OCI-LY1 (cell line): Measurements from ENCODE around the gene PGF.

Source experiments
- CTCF ChIP-seq: fragments of 200-600 bp; sonication (generic), shearing (Covaris generic); IDR thresholded peaks from 2 replicates; pipeline ENCODE4 v1.5.1; 2017; ENCODE audit warnings: mild to moderate bottlenecking, antibody characterized with exemption, low read length, moderate library complexity, mixed read lengths
- EZH2 ChIP-seq: fragments of 200-600 bp; sonication (generic), shearing (Covaris generic); IDR thresholded peaks from 2 replicates; pipeline ENCODE4 v1.8.0; 2017; ENCODE audit warnings: borderline replicate concordance, mixed run types, mild to moderate bottlenecking, antibody characterized with exemption, low read length, moderate library complexity, mixed read lengths

- TF ChIP-seq CTCF (no peak), EZH2 (no peak)
Observed at GRCh38 chr14:74954232-74954946, 1.0 kb downstream of the PGF start.
